Astrocyte of the cerebellum (primary cell): ENCODE measurements around the gene RUBCN.

ENCODE experiments used
- DNase-seq: peaks from one replicate; pipeline ENCODE4 v3.0.0-alpha.2; 2011; ENCODE audit warnings: low read depth
- H3K4me3 ChIP-seq: 2 replicates; pipeline ENCODE4 v1.5.1; 2011; ENCODE audit warnings: mild to moderate bottlenecking, low read depth, low read length, moderate library complexity
- CTCF ChIP-seq: IDR thresholded peaks from 2 replicates; pipeline ENCODE4 v1.5.1; 2012; ENCODE audit warnings: low read length, low read depth, moderate library complexity, mild to moderate bottlenecking; ENCODE audit errors: missing control alignments
- in situ Hi-C: cut with HindIII; loops from 2 replicates; pipeline ENCODE4 v1.10.0; 2017; ENCODE audit warnings: low sequenced_read_pairs

Gene RUBCN

DNA sequence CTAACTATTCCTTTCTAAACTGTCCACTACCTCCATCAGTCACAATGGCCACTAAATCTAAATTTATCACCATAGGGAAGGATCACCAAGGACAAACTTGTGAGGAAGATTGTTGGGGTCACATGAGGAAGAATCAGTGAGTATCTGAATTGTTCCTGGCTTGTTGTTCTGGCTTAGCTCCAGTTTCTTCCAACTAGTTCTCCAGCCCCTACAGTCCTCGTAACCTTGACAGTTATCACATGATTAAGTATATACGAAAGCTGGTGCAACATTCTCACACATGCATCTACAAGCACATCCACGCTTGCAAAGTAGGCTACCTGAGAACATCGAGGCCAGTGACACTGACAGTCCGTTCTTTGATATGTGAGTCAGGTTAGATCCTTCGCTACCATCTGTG lies 46.0 kb downstream of the RUBCN start:
- DNase-seq = no peak
- no peak overlapping the region for H3K4me3 ChIP-seq
- no peak for TF ChIP-seq CTCF
- in situ Hi-C loops = no loop called here

GRCh38 chr3:197687570-197687969 lies 49.1 kb downstream of the RUBCN start:
- no peak overlapping the region for H3K4me3 ChIP-seq
- TF ChIP-seq CTCF = no peak
- DNase-seq = no peak
- in situ Hi-C loops = no loop called here

GRCh38 chr3:197686899-197687298 lies 49.8 kb downstream of the RUBCN start:
- H3K4me3 ChIP-seq = no peak overlapping the region
- in situ Hi-C loops = no loop called here
- no peak for TF ChIP-seq CTCF
- DNase-seq = no peak

- no peak overlapping the region for H3K4me3 ChIP-seq
- TF ChIP-seq CTCF = no peak
- in situ Hi-C loops = no loop called here
- DNase-seq = no peak
Measured at GRCh38 chr3:197685546-197685945, 51.2 kb downstream of the RUBCN start.

- no peak for DNase-seq
- H3K4me3 ChIP-seq = no peak overlapping the region
- TF ChIP-seq CTCF = no peak
- in situ Hi-C loops = no loop called here
Measured at GRCh38 chr3:197683191-197683590, 53.5 kb downstream of the RUBCN start.

GRCh38 chr3:197682713-197683112 lies 54.0 kb downstream of the RUBCN start:
- in situ Hi-C loops = no loop called here
- no peak for DNase-seq
- TF ChIP-seq CTCF = peak; percentile 6
- no peak overlapping the region for H3K4me3 ChIP-seq

DNA sequence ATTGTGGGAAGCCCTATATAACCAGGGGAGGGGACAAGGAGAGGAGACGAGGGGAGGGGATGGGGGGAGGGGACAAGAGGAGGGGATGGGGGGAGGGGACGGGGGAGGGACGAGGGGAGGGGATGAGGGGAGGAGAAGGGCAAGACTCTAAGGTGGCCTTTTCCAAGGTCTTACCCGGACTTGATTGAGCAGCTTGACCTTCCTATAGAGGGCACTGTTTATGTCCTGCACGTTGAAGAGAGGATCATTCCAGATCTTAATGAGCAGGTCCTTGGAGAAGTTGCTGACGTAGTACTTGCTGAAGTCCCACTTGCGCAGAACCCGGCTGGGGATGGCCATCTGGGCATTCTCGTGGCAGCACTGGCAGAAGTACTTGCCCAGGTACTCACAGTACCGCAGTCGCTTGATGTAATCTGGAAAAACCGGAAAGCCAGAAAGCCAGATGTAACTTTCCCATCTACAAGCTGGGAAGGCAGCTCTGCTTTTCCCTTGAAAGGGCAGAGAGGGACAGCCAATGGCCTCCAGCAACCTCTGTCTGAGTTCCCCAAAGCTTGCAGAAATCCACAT lies 55.7 kb downstream of the RUBCN start:
- DNase-seq = no peak
- TF ChIP-seq CTCF = no peak
- in situ Hi-C loops = no loop called here
- H3K4me3 ChIP-seq = no peak overlapping the region
